Measurements from ENCODE around the gene CPA5. TPM values are rescaled to one million over a fixed set of nuclear protein-coding genes. Genes with fewer than 3 reads are reported as not detected.

The CPA5 gene
- polyA plus RNA-seq, 1 experiment, result 0.15 TPM

- Histone ChIP-seq H3K4me3 (ENCODE audit: low read depth, low read length) (no peak overlapping the region), H3K27me3 (ENCODE audit: control insufficient read depth, insufficient read depth, low read length) (no peaks in the 10 kb centered on the region), H3K36me3 (ENCODE audit: control insufficient read depth, insufficient read depth, low read length) (no peaks in the 10 kb centered on the region)
- CTCF ChIA-PET, result interaction anchor here (0.7 to 1.3 kb wide), 2 partner anchors 15 to 72 kb away, joined by 3 read pairs; no protein-coding TSS in a partner anchor
- POLR2A ChIA-PET, result interaction anchor here (0.6 to 0.8 kb wide), 2 partner anchors 9 to 59 kb away, joined by 3 to 7 read pairs; partner anchors contain the start of gene CPA4
- DNase-seq (ENCODE audit: low read depth), result no peak
- TF ChIP-seq CTCF (IDR thresholded peaks at IDR 0.05; ENCODE audit: insufficient read depth, low read depth, low read length), result no peak
These were observed 7.8 kb downstream of the CPA5 start for GRCh38 chr7:130352194-130353074.

DNA sequence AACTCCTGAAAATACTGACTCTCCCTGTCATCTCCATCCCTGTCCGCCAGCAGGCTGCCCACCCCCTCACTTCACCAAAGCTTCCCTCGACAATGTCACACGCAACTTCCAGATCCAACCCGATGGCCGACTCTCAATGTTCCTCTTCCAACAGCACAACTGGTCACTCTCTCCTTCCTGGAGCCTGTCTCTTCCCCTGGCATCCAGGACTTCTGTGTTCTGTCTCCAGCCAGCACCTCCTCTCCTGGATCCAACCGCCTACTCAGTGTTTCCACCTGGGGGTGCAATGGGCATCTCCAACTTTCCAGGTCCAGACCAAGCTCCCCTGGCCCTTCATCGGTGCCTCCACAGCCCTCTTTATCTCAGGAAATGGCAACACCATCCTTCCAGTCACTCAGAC, 8.6 kb downstream of the CPA5 start:
- H3K4me3 ChIP-seq (ENCODE audit: low read depth, low read length), result no peak overlapping the region
- DNase-seq (ENCODE audit: low read depth), result no peak
- H3K27me3 ChIP-seq (ENCODE audit: control insufficient read depth, insufficient read depth, low read length), result no peaks in the 10 kb centered on the region
- H3K36me3 ChIP-seq (ENCODE audit: control insufficient read depth, insufficient read depth, low read length), result no peaks in the 10 kb centered on the region
- POLR2A ChIA-PET, result interaction anchor here (0.6 kb wide), 1 partner anchor 10 kb away, joined by 3 read pairs; no protein-coding TSS in a partner anchor
- TF ChIP-seq CTCF (IDR thresholded peaks at IDR 0.05; ENCODE audit: insufficient read depth, low read depth, low read length), result no peak
- CTCF ChIA-PET, result interaction anchor here (1.3 kb wide), 1 partner anchor 14 kb away, joined by 3 read pairs; no protein-coding TSS in a partner anchor

DNA sequence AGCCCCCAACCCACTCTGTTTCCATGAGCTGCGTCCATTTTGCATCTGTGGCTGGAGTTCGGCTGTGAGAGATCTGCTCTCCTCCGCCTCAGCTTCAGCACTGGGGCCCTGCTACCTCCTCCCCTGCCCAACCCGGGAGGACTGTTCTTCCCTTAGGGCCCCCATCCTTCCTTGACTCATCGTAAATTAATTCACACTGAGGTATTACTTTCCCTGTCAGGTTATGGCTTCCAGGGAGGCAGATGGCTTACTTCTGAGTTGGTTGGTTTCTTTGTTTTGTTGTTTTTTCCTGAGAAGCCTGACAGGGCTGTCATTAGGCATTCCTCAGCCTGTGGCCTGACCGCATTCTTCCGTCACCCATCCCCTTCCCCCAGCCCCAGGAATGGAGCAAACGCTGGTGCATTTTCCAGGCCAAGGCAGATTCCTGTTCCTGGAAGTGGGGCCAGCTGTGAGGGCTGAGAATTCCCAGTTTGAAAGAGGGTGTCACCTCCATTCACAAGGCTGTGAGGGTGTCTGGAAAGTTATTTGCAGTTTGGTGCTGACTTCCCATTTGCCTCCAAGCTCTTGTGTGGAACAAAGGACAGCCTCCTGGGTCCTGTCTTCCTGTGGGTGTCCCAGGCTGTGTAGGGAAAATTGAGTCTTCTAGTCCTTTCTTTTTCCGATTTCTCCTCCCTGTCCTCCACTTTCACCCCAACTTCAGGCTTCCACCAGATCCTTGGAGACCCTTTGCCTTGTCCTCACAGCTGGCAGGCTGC, 11.7 kb downstream of the CPA5 start:
- CTCF ChIA-PET, result interaction anchor here (0.9 to 1.9 kb wide), 3 partner anchors 46 to 135 kb away, joined by 3 to 10 read pairs (median 3); partner anchors contain the start of gene MEST
- Histone ChIP-seq H3K27me3 (ENCODE audit: control insufficient read depth, insufficient read depth, low read length) (no peaks in the 10 kb centered on the region), H3K36me3 (ENCODE audit: control insufficient read depth, insufficient read depth, low read length) (no peaks in the 10 kb centered on the region), H3K4me3 (ENCODE audit: low read depth, low read length) (no peak overlapping the region)
- DNase-seq (ENCODE audit: low read depth), result peak; percentile 96
- POLR2A ChIA-PET, result interaction anchor here (1.5 kb wide), 1 partner anchor 44 kb away, joined by 3 read pairs; no protein-coding TSS in a partner anchor
- TF ChIP-seq CTCF (IDR thresholded peaks at IDR 0.05; ENCODE audit: insufficient read depth, low read depth, low read length), result no peak

GRCh38 chr7:130356876-130357611, 12.4 kb downstream of the CPA5 start:
- ChIA-PET POLR2A (interaction anchor here (1.5 kb wide), 1 partner anchor 43 kb away, joined by 3 read pairs; no protein-coding TSS in a partner anchor), CTCF (interaction anchor here (0.6 to 1.9 kb wide), 5 partner anchors 11 to 135 kb away, joined by 3 to 10 read pairs (median 4); partner anchors contain the start of gene MEST)
- DNase-seq (ENCODE audit: low read depth), result no peak
- Histone ChIP-seq H3K4me3 (ENCODE audit: low read depth, low read length) (no peak overlapping the region), H3K36me3 (ENCODE audit: control insufficient read depth, insufficient read depth, low read length) (no peaks in the 10 kb centered on the region), H3K27me3 (ENCODE audit: control insufficient read depth, insufficient read depth, low read length) (no peaks in the 10 kb centered on the region)
- TF ChIP-seq CTCF (IDR thresholded peaks at IDR 0.05; ENCODE audit: insufficient read depth, low read depth, low read length), result no peak

All from BJ (cell line).